SH-SY5Y (cell line): ENCODE results near the gene SLC22A12.

Source experiments
- GATA2 ChIP-seq: IDR thresholded peaks from 2 replicates; pipeline ENCODE4 v1.6.1; 2011; ENCODE audit warnings: mild to moderate bottlenecking, low read depth, low read length
- GATA3 ChIP-seq: IDR thresholded peaks from 2 replicates; pipeline ENCODE4 v1.6.1; 2011; ENCODE audit warnings: low read depth, mild to moderate bottlenecking, low read length, moderate library complexity

- TF ChIP-seq GATA3, result no peak
- TF ChIP-seq GATA2, result no peak
These were observed 8.0 kb downstream of the SLC22A12 start for GRCh38 chr11:64598797-64599697.
